HG03135 (cell line): Measurements from ENCODE around the gene HDAC10.

ENCODE experiments used
- ATAC-seq: cut with Tn5 transposase; IDR thresholded peaks from one replicate; pipeline ENCODE4 v1.9.1; 2021; ENCODE audit warnings: mild to moderate bottlenecking, moderate library complexity; ENCODE audit not compliant: unreplicated experiment

HDAC10 gene

GRCh38 chr22:50257041-50257440, 6.0 kb upstream of the HDAC10 start:
- no peak for ATAC-seq

DNA sequence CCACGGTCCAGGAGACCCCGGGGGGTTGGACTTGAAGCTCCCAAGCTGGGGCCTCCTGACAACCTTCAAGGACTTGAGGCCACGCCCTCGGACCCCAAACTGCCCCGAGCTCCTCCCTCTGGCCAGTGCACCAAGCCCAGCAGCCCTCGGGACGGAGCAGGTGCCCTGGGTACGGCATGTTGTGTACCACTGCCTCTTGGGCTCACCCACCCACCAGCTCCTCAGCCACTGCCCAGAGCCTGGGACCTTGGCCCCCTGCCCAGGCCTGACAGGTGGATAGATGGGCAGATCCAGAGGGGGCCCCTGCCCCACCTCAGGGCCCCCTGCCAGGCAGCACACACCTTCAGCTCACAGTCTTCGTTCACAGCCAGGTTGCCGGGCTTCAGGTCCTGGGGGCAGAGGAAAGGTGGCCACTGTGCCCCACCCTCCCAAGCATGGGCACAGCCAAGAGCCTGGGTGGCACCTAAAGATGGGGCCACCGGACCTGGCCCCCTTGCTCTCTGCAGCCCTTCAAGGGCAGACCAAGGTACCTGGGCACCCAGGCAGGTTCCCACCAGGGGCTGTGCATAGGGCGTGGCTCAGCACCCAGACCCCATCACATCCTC, 5.3 kb upstream of the HDAC10 start:
- ATAC-seq: no peak

- no peak for ATAC-seq
Measured at GRCh38 chr22:50255607-50256006, 4.5 kb upstream of the HDAC10 start.

GRCh38 chr22:50255099-50255498, 4.0 kb upstream of the HDAC10 start:
- ATAC-seq: no peak

DNA sequence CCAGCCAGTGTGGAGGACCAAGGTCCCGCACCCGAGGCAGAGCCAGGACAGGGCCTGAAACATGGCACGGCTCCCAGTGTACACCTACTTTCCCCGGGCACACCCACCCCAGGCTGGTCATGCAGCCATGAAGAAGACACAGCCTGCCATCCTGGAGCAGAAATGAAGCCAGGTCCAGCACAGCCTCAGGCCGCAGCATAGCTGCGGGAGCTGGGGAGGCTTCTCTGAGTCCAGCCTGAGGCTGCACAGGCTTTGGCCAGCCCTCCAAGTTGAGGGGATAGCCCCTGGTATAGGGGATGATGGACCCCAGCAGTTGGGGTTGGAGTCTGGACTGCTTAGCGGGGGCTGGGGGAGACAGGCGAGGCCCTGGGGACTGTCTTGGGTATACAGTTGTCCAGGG, 2.9 kb upstream of the HDAC10 start:
- no peak for ATAC-seq

GRCh38 chr22:50253046-50253915, 2.2 kb upstream of the HDAC10 start:
- ATAC-seq: no peak

DNA sequence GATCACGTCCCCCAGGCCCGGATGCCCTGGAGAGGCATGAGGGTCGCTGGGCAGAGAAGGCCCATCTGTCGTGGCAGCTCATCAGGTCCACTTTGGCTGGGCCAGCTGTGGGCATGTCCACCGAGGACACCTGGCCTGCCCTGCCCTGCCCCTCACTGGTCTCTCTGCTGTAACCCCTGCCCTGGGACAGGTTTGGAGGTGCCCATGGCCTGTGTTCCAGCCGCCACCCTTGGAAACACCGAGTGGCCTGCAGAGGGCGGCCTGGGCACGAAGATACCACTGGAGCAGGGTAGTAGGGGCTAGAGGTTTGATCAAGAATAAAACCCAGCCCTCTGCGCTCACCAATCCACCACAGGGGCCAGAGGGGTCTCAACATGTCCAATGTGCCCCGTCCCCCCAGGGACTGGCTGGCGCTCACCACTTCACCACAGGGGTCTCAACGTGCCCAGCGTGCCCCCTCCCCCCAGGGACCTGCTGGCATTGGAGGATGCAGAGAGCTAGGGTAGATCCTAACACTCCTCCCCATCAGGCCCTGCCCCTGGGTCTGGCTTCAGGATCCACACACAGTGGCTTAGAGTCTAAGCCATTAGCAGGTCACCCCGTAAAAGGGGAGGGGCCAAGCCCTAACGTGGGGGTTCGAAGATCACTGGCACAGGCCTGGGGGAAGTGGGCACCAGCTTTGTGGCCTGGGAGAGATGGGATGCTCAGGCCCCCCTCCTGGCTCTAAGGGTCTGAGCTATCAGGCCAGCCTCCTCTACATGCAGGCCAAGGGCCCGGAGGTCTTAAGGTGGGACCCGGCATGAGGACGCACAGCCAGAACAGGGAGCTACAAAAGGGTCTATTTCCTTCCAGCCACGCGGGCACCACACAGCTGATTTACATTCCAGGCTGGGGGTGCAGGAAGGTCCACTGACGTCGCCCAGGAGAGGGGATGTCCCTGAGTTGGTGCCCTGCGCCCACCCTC, 1.3 kb upstream of the HDAC10 start:
- no peak for ATAC-seq

DNA sequence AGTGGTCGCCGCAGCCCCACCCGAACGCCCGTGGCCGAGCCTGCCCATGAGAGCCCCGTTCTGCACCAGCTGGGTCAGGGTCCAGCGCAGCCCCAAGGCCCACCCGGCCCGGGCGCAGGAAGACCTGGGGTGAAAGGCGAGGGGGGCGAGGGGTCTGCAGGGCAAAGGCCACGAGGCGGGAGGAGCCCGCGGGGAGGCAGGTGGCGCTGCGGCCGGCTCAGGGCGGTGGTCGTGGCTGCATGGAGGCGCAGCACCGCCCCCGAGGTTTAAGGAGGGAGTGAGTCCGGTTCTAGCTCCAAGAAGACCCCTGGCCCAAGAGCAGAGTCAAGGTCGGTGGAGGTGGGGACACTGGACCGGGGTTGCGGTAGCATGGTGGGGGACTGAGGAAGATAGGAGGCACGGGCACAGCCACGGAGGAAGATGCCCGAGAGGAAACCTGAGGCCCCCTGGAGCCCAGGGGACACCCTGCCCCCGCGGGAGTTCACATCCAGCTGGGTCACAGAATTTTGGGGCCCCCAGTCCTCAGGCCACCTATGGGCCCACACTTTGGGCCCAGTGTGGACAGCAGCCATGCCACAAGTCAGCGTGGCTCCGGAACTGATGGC, 514 bp upstream of the HDAC10 start:
- ATAC-seq: no peak

- ATAC-seq: no peak
Measured at GRCh38 chr22:50250249-50250554, 863 bp downstream of the HDAC10 start.

DNA sequence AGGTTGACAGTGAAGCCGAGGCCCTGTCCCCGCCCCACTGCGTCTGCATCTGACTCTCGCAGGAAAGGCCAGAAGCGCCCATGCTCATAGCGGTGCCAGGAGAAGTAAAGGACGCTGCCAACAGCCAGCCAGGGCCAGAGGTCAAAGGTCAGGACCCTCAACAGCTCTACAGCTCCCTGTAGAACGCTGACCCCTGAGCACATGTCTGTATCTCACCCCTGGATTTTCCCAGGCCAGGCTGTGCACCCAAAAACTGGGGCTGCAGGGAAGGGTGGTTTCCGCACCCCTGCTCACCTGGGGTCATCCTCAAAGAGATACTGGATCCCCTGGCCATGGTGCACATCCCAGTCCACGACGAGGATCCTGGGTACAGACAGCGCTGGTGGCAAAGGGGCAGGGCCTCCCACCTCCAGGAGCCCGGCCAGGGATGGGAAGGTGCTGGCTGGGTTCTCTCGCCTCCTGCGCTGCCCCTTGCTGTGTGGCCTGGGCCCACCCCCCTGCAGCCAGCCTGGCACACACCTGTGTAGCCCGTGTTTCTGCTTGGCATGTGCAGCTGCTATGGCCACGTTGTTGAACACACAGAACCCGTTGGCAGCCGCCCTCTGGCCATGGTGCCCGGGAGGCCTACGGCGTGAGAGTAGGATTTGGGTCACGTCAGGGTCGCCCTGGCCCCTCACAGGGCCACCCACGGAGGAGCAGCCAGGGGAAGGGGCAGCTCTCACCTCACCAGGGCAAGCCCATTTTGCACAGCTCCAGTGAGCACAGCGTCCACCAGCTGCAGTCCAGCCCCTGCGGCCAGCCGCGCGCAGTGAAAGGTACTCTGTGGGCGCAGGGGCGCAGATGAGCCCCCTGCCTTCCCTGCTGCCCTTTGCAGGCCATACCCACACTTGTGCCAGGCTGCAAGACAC, 1.5 kb downstream of the HDAC10 start:
- ATAC-seq: no peak

DNA sequence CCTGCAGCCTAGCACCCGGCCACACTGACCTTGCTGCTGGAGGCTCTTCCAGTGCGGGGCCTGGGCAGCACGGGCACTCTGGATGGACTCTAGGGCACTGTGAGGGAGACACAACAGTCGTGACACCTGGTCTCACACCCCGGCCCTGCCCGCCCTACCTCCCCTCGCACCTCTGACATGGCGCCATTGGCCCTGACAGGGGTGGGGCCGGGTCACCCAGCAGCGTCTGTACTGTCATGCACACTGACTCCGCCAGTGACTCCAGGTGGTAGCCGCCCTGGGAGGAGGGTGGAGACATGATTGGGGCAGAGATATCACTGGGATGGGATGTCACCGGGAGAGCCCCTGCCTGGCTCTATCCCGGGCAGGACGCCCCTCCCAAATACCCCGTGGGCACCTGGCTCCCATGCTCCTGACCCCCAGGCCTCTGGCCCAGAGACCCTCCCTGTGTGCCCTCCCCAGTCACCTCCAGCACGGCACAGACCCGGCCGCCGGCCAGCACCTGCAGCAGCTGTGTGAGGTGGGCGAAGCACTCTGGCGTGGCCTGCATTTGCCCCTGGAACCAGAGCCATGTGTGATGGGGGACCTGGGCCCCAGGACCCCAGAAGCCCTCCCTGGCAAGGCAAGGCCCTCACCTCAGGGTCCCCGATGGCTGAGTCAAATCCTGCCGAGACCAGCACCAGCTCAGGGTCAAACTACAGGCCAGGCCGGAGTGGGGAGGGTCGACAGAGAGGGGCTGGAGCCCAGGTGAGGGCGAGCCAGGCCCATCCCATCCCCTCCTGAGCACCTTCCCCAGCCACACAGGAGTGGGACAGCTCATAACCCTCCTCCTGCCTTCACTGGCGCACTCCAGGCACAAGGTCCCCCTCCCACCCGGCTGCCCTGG, 2.6 kb downstream of the HDAC10 start:
- no peak for ATAC-seq

- no peak for ATAC-seq
Measured at GRCh38 chr22:50247748-50248147, 3.3 kb downstream of the HDAC10 start.

DNA sequence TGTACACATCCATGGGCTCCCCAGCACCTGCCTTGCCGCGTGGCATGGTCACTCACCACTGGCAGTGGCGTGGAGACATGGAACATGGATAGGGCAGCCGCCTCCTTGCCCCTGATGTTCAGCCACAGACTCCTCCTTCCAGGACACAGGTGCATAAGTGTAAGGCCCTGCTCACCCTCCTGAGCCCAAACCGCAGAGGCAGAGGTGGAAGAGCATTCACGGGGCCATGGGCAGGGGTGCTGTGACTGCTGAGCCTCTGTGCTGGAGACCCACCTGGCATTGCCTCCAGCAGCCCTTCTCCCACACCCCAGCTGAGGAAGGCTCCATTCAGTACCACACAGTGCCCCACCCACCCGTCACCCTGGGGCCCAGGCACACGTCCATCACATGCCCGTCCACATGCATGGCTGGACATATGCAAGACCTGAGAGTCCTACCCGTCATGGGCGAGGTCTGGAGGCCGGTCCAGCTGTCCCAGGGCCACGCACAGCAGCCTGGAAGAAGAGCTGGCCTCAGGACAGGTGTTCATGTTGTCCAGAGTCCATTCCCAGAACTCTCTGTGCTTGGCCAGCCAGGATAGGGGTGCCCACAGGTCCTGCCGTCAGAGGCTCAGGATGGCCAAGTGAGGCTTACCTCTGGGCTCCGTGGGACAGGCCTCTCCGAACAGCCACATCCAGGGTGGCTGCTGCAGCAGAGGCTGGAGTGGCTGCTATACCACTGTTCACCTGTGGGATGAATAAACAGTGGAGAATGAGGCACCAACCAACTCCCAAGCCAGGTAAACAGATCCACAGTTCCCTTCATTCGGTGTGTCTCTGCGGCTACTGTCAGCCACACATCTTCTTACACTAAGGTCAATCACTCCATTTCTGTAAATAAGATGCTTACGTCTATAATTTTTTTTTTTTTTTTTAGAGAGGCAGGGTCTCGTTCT, 4.6 kb downstream of the HDAC10 start:
- no peak for ATAC-seq

DNA sequence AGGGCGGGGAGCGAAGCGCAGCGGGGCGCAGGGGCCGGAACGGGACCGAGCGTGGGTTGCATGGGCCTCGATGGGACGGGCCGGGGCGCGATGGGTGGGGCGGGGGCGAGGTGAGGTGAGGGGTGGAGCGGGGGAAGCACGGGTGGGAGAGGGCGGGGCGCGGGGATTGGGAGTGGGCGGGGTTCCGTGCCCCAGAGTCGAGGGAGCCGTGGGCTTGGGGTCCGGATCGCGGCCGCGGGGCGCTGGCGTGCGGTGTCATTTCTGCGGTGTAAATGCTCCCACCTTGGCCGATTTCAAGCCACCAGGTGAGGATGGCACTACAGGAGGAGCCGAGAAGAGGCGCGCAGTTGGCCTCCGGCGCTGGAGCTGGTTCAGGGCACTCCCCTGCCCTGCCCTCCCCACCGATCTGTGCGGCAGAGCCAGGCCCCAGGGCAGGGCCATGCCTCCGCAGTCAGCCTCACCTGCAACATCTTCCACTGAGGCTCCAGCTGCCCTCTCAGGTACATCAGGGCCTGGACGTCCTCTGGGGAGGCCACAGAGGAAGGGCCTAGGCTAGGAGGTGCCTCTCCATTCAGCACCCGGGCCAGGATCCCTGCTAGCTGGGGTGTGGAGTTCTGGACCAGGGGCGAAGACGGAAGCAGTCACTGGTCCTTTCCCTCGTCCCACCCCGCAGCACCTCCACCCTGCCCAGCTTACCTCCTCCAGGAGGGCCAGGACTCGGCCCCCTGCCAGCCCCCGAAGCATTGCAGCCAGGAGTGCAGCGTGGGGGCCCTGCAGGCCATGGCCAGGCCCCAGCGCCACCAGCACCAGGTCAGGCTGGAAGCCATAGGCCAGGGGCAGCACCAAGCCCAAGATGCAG, 5.6 kb downstream of the HDAC10 start:
- no peak for ATAC-seq

DNA sequence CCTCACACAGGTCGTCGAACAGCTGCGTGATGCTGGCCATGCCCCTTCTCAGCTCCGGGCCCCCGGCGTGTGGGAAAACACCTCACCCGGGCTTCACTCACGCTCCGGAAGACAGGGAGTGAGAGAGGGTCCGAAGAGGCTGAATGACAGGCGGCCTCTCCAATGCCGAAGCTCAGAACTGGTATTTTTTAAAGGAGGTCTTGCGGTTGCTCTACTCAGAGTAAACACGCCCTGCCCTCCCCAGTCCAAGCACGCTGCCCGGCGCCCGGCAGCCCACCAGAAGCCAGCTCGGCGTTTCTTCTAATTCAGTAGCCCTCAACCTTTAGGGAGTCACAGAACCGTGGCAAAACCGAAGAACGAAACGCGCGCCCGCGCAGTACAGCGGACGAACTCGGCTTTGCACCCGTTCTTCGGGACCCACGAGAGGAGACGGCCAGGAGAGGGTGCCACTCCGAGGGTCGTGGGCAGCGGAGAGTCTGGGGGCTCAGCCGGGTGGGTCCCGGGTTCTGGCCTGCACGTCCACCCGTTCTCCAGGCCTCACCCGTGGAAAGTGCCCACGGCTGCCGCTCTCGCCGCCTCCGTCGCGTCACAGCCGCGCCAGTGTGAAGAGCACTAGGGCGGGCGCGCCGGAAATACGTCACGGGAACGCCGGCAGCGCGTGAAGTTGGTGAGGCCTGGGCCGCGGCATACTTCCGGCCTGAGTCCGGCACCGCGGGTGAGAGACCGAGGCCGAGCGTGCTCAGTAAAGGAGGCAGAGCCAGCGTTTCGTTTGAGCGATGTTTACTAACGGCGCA, 6.4 kb downstream of the HDAC10 start, which contains the start of gene TUBGCP6:
TUBGCP6 (minus strand) TSS at position 604 of the 794 bp plus-strand sequence; CDS start at position 40, 564 bp downstream.
- ATAC-seq: peak; percentile 67
